ENCODE data around the gene SLC25A23.
"Not testable (repeated sequence)": the region's sequence is repeated elsewhere in the genome, so short reads cannot be mapped to it uniquely, and the experiment has no call there.

SLC25A23 gene

GRCh38 chr19:6459262-6460098 lies at the start of gene SLC25A23:
TSS of gene SLC25A23 (minus strand) at chr19:6459792. CDS start at chr19:6459628, 164 bp downstream.
- in situ Hi-C loops (cut with HindIII; ENCODE audit: low sequenced_read_pairs), result no loop called here

- in situ Hi-C loops (cut with HindIII; ENCODE audit: low sequenced_read_pairs), result not testable (repeated sequence)
Measured at GRCh38 chr19:6508028-6508771, 48.6 kb upstream of the SLC25A23 start.

DNA sequence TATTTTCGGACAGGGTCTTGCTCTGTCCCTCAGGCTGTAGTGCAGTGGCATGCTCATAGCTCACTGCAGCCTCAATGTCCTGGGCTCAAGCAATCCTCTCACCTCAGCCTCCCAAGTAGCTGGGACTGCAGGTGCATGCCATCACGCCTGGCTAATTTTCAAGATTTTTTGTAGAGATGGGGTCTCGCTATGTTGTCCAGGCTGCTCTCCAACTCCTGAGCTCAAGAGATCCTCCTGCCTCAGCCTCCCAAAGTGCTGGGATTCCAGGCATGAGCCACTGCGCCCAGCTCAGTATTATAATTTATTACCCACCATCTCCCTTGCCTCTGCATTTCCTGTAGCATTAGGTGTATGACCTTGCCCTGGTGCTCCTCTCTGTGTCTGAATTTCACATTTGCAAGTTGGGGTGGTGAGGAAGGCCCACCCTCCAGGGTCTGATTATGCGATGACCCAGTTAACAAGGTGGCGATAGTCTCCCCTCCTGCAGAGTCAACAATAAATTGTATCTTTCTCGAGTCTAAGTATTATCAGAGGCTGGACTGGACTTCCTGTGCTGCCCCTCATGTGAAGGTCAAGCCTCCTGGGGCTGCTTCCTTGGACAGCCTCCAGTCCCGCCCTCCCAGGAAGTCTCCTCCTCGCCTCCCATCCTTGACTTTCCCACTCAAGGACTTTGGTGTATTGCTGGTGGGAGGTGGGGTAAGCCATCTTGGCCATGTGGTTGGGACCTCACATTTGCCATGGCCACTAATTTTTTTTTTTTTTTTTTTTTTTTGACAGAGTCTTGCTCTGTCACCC lies 44.0 kb upstream of the SLC25A23 start:
- in situ Hi-C loops (cut with HindIII; ENCODE audit: low sequenced_read_pairs), result no loop called here

- in situ Hi-C loops (cut with HindIII; ENCODE audit: low sequenced_read_pairs), result no loop called here
Measured at GRCh38 chr19:6501740-6502648, 42.4 kb upstream of the SLC25A23 start, which contains the start of gene TUBB4A. TSS of gene TUBB4A (minus strand) at chr19:6502309. CDS start at chr19:6502212, 97 bp downstream.

DNA sequence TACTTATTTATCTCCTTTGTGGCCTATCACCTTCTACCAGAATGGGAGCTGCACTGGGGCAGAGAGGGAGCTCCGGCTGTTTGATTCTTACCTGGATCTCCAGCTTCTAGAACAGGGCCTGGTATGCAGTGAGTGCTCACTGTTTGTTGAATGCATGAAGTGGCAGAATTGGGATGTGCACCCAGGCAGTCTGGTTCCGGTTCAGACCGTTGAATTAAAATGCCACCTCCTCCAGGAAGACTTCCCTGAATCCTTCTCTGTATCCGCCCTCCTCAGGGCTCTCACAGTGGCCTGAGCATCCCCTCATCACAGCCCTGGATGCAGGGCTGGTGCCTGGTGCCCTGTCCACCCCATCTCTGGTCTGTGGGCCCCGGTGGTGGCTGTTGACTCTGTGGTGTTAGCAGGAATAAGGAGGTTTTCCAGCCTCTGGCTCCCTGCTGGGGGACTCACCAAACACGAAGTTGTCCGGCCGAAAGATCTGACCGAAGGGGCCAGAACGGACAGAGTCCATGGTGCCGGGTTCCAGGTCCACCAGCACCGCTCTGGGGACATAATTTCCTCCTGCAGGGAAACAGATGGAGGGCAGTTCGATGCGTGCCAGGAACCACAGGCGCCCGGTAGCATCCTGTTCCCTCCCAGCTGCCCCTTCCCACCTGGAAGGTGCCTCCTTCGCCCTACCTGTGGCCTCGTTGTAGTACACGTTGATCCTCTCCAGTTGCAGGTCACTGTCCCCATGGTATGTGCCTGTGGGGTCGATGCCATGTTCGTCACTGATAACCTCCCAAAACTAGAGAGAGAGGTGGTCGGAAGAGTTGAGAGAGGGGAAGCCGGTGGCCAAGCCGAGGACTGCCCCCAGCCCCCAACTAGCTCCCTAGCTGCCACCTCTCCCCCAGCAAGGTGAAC lies 41.5 kb upstream of the SLC25A23 start:
- in situ Hi-C loops (cut with HindIII; ENCODE audit: low sequenced_read_pairs), result no loop called here

DNA sequence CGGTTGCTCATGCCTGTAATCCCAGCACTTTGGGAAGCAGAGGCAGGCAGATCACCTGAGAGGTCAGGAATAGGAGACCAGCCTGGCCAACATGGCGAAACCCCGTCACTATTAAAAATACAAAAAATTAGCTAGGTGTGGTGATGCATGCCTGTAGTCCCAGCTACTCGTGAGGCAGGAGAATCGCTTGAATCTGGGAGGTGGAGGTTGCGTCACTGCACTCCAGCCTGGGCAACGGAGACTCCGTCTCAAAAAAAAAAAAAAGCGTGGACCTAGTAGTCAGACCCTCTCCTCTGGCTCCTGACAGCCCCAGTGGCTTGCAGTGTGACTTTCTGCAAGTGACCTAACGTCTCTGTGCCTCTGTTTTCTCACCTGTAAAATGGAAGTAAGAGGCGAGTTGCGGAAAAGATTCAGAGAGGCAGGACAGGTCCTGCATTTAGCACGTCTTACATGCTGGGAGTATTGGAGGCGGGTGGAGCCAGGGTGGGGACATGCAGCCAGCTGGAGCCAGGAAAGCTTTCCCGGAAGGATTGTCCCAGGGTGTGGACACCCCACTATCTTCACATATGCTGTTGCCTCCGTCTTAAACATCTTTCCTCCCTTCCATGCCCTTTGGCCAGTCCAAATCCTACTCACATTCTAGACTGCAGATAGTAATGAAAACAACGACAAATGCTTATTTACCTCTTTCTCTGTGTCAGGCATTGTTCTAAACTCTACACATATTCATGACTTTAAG lies 39.6 kb upstream of the SLC25A23 start:
- in situ Hi-C loops (cut with HindIII; ENCODE audit: low sequenced_read_pairs), result no loop called here

DNA sequence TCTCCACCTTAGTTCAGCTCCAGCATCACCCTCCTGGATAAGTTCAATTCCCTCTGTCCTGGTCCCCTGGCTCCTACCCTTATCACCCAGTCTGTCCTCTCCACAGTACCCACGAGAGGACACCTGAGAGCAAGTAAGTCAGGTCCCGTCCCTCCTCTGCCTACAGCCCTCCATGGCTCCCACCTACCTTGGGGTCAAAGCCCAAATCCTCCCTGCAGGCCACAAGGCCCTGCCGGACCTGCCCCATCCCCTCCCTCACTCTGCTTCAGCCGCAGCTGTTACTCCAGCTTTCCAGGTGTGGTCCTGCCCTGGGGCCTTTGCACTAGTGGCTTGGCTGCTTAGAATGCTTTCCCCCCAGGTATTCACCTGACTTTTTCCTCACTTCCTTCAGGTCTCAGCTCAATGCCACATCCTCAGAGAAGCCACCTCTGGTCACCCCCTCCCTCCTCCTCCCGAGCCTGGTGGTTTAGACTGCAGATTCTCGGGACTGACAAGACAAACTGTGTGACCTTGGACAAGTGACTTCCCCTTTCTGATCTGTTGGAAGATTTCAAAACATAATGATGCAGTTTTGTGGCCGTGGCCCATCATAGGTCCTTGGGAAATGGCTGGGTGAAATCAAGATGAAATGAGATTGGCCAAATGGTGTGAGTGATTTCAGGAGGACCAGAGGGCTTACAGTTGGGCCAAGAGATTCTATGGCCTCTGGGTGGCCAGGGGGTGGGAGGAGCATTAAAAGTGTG lies 38.9 kb upstream of the SLC25A23 start:
- in situ Hi-C loops (cut with HindIII; ENCODE audit: low sequenced_read_pairs), result no loop called here

DNA sequence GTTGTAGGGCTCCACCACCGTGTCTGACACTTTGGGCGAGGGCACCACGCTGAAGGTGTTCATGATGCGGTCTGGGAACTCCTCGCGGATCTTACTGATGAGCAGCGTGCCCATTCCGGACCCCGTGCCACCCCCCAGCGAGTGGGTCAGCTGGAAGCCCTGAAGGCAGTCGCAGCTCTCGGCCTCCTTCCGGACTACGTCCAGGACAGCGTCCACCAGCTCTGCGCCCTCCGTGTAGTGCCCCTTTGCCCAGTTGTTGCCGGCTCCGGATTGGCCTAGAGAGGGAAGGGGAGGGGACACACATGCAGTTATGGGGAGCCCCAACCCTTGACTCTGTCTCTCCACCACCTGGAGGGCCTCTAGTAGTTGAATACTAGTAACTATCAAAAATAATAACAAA lies 36.4 kb upstream of the SLC25A23 start:
- in situ Hi-C loops (cut with HindIII; ENCODE audit: low sequenced_read_pairs), result no loop called here

DNA sequence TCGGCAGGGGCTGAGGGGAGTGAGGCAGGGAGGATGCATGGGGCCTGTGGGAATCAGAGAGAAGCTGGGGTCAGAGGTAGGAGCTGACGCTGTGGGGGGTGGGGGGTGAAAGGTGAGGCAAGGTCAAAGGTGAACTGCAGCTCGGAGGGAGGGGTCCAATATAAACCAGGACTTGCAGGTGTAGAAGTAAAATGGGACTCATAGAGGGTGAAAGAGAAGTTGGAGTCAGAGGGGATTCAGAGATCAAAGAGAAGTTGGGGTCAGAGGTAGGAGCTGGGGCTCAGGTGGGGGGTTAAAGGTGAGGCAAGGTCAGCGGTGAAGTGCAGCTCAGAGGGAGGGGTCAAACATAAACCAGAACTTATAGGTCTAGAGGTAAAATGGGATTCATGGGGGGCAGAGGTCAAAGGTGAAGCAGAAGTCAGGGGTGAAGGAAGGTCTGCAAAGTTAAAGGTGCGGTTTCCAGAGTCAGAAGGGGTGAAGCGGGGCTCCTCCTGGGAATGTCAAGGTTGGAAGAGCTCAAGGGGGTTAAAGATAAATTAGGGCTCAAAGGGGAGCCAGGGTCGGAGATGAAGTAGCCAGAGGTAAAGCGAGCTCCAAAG lies 34.9 kb upstream of the SLC25A23 start:
- in situ Hi-C loops (cut with HindIII; ENCODE audit: low sequenced_read_pairs), result no loop called here

GRCh38 chr19:6491802-6492592 lies 32.4 kb upstream of the SLC25A23 start:
- in situ Hi-C loops (cut with HindIII; ENCODE audit: low sequenced_read_pairs), result no loop called here

GRCh38 chr19:6490134-6490533 lies 30.5 kb upstream of the SLC25A23 start:
- in situ Hi-C loops (cut with HindIII; ENCODE audit: low sequenced_read_pairs), result no loop called here

- in situ Hi-C loops (cut with HindIII; ENCODE audit: low sequenced_read_pairs), result no loop called here
Measured at GRCh38 chr19:6489278-6490061, 29.9 kb upstream of the SLC25A23 start.

GRCh38 chr19:6484831-6485230 lies 25.2 kb upstream of the SLC25A23 start:
- in situ Hi-C loops (cut with HindIII; ENCODE audit: low sequenced_read_pairs), result no loop called here

GRCh38 chr19:6484230-6484629 lies 24.6 kb upstream of the SLC25A23 start:
- in situ Hi-C loops (cut with HindIII; ENCODE audit: low sequenced_read_pairs), result no loop called here

DNA sequence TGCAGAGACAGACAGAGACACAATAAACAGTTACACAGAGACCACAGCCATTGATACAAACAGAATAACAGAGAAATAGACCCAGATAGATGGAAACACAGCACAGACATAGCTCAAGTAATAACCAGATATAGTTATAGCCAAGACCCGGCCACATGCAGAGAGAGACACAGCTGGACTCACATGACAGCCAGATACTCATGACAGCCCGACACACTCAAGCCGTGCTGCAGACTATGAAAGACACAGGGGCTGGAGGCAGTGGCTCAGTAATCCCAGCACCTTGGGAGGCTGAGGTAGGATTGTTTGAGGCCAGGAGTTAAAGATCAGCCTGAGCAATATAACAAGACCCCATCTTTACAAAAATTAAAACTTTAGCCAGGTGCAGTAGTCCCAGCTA lies 23.6 kb upstream of the SLC25A23 start:
- in situ Hi-C loops (cut with HindIII; ENCODE audit: low sequenced_read_pairs), result no loop called here

DNA sequence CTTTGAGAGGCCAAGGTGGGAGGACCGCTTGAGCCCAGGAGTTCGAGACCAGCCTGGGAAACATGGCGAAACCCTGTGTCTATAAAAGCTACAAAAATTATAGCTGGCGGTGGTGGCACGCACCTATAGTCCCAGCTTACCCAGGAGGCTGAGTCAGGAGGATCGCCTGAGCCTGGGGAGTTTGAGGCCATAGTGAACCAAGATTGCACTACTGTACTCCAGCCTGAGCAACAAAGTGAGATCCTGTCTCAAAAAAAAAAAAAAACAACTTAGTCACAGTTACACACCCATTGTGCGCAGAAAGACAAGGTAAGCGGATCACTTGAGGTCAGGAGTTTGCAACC lies 22.7 kb upstream of the SLC25A23 start:
- in situ Hi-C loops (cut with HindIII; ENCODE audit: low sequenced_read_pairs), result no loop called here

All from DLD1 (cell line).